ENCODE measurements around the gene TCF7. TPM values are rescaled to one million over a fixed set of nuclear protein-coding genes. Genes with fewer than 3 reads are reported as not detected.

TCF7 gene
- total and polyA plus RNA-seq, 4 donors: 1.3 to 2.7 (median 2.2) TPM

- H3K4me1 ChIP-seq (ENCODE audit: control insufficient read depth in 4 of 4, insufficient read depth in 4 of 4, low read length in 3 of 4): peaks cover 0 to 4% (median under 1%) of the 10 kb centered on the region in 4 donors
- no peak for DNase-seq (ENCODE audit: low spot score)
- TF ChIP-seq SP1 (IDR thresholded peaks at IDR 0.05): no peak
- no peak for TF ChIP-seq NR2F2 (IDR thresholded peaks at IDR 0.05)
- no peak for TF ChIP-seq JUND (IDR thresholded peaks at IDR 0.05)
- no peak for TF ChIP-seq ATF3 (IDR thresholded peaks at IDR 0.05)
- TF ChIP-seq HNF4A (conservative IDR thresholded peaks at IDR 0.05): no peak
- no peak for TF ChIP-seq YY1 (IDR thresholded peaks at IDR 0.05)
- no peak for TF ChIP-seq TAF1 (conservative IDR thresholded peaks at IDR 0.05)
- TF ChIP-seq FOXA1 (IDR thresholded peaks at IDR 0.05): no peak
- TF ChIP-seq ZBTB33 (IDR thresholded peaks at IDR 0.05): no peak
- no peak for TF ChIP-seq RXRA (IDR thresholded peaks at IDR 0.05)
- TF ChIP-seq, protein P1, sequence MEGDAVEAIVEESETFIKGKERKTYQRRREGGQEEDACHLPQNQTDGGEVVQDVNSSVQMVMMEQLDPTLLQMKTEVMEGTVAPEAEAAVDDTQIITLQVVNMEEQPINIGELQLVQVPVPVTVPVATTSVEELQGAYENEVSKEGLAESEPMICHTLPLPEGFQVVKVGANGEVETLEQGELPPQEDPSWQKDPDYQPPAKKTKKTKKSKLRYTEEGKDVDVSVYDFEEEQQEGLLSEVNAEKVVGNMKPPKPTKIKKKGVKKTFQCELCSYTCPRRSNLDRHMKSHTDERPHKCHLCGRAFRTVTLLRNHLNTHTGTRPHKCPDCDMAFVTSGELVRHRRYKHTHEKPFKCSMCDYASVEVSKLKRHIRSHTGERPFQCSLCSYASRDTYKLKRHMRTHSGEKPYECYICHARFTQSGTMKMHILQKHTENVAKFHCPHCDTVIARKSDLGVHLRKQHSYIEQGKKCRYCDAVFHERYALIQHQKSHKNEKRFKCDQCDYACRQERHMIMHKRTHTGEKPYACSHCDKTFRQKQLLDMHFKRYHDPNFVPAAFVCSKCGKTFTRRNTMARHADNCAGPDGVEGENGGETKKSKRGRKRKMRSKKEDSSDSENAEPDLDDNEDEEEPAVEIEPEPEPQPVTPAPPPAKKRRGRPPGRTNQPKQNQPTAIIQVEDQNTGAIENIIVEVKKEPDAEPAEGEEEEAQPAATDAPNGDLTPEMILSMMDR (IDR thresholded peaks at IDR 0.05; ENCODE audit: low read depth, low read length, missing input control): no peak
- TF ChIP-seq FOXA2 (IDR thresholded peaks at IDR 0.05): no peak
- TF ChIP-seq, protein P2, sequence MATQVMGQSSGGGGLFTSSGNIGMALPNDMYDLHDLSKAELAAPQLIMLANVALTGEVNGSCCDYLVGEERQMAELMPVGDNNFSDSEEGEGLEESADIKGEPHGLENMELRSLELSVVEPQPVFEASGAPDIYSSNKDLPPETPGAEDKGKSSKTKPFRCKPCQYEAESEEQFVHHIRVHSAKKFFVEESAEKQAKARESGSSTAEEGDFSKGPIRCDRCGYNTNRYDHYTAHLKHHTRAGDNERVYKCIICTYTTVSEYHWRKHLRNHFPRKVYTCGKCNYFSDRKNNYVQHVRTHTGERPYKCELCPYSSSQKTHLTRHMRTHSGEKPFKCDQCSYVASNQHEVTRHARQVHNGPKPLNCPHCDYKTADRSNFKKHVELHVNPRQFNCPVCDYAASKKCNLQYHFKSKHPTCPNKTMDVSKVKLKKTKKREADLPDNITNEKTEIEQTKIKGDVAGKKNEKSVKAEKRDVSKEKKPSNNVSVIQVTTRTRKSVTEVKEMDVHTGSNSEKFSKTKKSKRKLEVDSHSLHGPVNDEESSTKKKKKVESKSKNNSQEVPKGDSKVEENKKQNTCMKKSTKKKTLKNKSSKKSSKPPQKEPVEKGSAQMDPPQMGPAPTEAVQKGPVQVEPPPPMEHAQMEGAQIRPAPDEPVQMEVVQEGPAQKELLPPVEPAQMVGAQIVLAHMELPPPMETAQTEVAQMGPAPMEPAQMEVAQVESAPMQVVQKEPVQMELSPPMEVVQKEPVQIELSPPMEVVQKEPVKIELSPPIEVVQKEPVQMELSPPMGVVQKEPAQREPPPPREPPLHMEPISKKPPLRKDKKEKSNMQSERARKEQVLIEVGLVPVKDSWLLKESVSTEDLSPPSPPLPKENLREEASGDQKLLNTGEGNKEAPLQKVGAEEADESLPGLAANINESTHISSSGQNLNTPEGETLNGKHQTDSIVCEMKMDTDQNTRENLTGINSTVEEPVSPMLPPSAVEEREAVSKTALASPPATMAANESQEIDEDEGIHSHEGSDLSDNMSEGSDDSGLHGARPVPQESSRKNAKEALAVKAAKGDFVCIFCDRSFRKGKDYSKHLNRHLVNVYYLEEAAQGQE (IDR thresholded peaks at IDR 0.05): no peak
- no peak for TF ChIP-seq GABPA (IDR thresholded peaks at IDR 0.05 in 1 of 2, conservative IDR thresholded peaks at IDR 0.05 in 1 of 2)
- no peak for TF ChIP-seq HNF4G (IDR thresholded peaks at IDR 0.05)
- no peaks in the 10 kb centered on the region for H3K9me3 ChIP-seq (ENCODE audit: control insufficient read depth in 4 of 4, low read length in 3 of 4)
- H3K9ac ChIP-seq (ENCODE audit: low read depth in 1 of 2, low read length in 2 of 2): no peak overlapping the region
- WGBS: 85% methylated on average over 16 of the region's 16 CpGs
- no peaks in the 10 kb centered on the region for H3K27me3 ChIP-seq (ENCODE audit: control insufficient read depth in 4 of 4, insufficient read depth in 4 of 4, low read length in 3 of 4)
- H3K4me3 ChIP-seq (ENCODE audit: low read depth in 1 of 3, low read length in 3 of 3): no peak overlapping the region
- H3K36me3 ChIP-seq (ENCODE audit: control insufficient read depth in 4 of 4, insufficient read depth in 3 of 4, low read depth in 1 of 4, low read length in 3 of 4): peaks cover 0 to 10% (median under 1%) of the 10 kb centered on the region in 4 donors
- peak overlapping the region in 1 of 2 donors; percentile 16 for H3K27ac ChIP-seq (ENCODE audit: low read depth in 1 of 2, low read length in 2 of 2)
Observed at GRCh38 chr5:134132372-134133187, 18.1 kb downstream of the TCF7 start.

Measured in liver (tissue), 9 donors.